PC-9 (cell line): Measurements from ENCODE around the gene SLK. TPM values are rescaled to one million over a fixed set of nuclear protein-coding genes. Genes with fewer than 3 reads are reported as not detected.
A peak's percentile ranks its signal among the peaks of the same experiment; 100 is the strongest.

Experiments
- BruUV-seq: library from RNA; stranded (reverse); fragments of 400-500 nt; replicated peaks from 2 replicates; lab custom pipeline; 2021; lab: Mats Ljungman, UMichigan
- CTCF ChIA-PET: fragments of 300-600 bp; sonication (Branson Sonifier 250); formaldehyde crosslinking; loops from one replicate; lab custom pipeline; 2022; ENCODE audit warnings: antibody characterized with exemption; lab: Charles Lee
- POLR2A ChIA-PET: fragments of 300-600 bp; sonication (Branson Sonifier 250); formaldehyde crosslinking; loops from one replicate; lab custom pipeline; 2022; ENCODE audit warnings: antibody characterized with exemption; ENCODE audit not compliant: unreplicated experiment; lab: Charles Lee
- DNase-seq, 2 experiments: peaks; one replicate each; pipeline versions ENCODE4 v3.0.0 to v3.0.0-alpha.2; 2015 to 2022; ENCODE audit warnings: mixed read lengths in 1 of 2
- H2AFZ ChIP-seq: fragments of 200-600 bp; sonication (generic); 2 replicates; pipeline ENCODE4 v1.8.1; 2017; ENCODE audit warnings: antibody characterized with exemption
- H3F3A ChIP-seq: fragments of 200-600 bp; sonication (generic); 2 replicates; pipeline ENCODE4 v1.8.1; 2017; ENCODE audit warnings: antibody characterized with exemption, mild to moderate bottlenecking, low read depth; ENCODE audit not compliant: insufficient read depth
- H3K27ac ChIP-seq: fragments of 200-600 bp; sonication (generic); 2 replicates; pipeline ENCODE4 v1.6.1; 2016; ENCODE audit warnings: mixed run types
- H3K27me3 ChIP-seq: fragments of 200-600 bp; sonication (generic); 2 replicates; pipeline ENCODE4 v1.6.1; 2016; ENCODE audit warnings: low read depth, mixed run types; ENCODE audit not compliant: insufficient read depth
- H3K36me3 ChIP-seq: fragments of 200-600 bp; sonication (generic); 2 replicates; pipeline ENCODE4 v1.6.1; 2016; ENCODE audit warnings: low read depth, mixed run types
- H3K4me1 ChIP-seq: fragments of 200-600 bp; sonication (generic); replicated peaks from 2 replicates; pipeline ENCODE4 v1.6.1; 2016; ENCODE audit warnings: mixed run types; ENCODE audit not compliant: insufficient read depth
- H3K4me2 ChIP-seq: fragments of 200-600 bp; sonication (generic); 2 replicates; pipeline ENCODE4 v1.6.1; 2017; ENCODE audit warnings: mixed run types
- H3K4me3 ChIP-seq: fragments of 200-600 bp; sonication (generic); 2 replicates; pipeline ENCODE4 v1.6.1; 2016; ENCODE audit warnings: mixed run types
- H3K79me2 ChIP-seq: fragments of 200-600 bp; sonication (generic); 2 replicates; pipeline ENCODE4 v1.6.1; 2017; ENCODE audit warnings: low read depth, mixed run types
- H3K9me2 ChIP-seq: fragments of 200-600 bp; sonication (generic); 2 replicates; pipeline ENCODE4 v1.8.1; 2017; ENCODE audit warnings: mild to moderate bottlenecking; ENCODE audit not compliant: insufficient read depth
- H3K9me3 ChIP-seq: fragments of 200-600 bp; sonication (generic); 2 replicates; pipeline ENCODE4 v1.8.1; 2016; ENCODE audit warnings: low read depth; ENCODE audit not compliant: insufficient read depth
- H4K20me1 ChIP-seq: fragments of 200-600 bp; sonication (generic); 2 replicates; pipeline ENCODE4 v1.8.1; 2017; ENCODE audit not compliant: insufficient read depth
- CTCF ChIP-seq: fragments of 200-600 bp; sonication (generic); conservative IDR thresholded peaks from 2 replicates; pipeline ENCODE4 v1.6.1; 2017; ENCODE audit warnings: mixed run types, antibody characterized with exemption, mild to moderate bottlenecking, moderate library complexity
- EZH2 ChIP-seq: fragments of 200-600 bp; sonication (generic); IDR thresholded peaks from 2 replicates; pipeline ENCODE4 v1.8.0; 2017; ENCODE audit warnings: antibody characterized with exemption, low read depth
- intact Hi-C: fragments of 100-400 bp; cut with micrococcal nuclease; formaldehyde crosslinking; loops from one replicate; pipeline ENCODE4 v1.10.0; 2022; ENCODE audit not compliant: unreplicated experiment
- microRNA-seq: library from miRNA; unstranded; fragments of <30 nt; microRNA quantifications from one replicate; pipeline ENCODE4 v1.2.0, GENCODE V29; 2021; ENCODE audit warnings: borderline number of aligned reads, borderline replicate concordance
- total RNA-seq: library from RNA; stranded (reverse); gene quantifications from 2 replicates; pipeline ENCODE4 v1.2.3, GENCODE V29; 2021

The SLK gene
- total RNA-seq, 1 experiment from 2014 or later = 30.4 TPM

- no peaks in the 10 kb centered on the region for H3K9me3 ChIP-seq
- no peak overlapping the region for H3K4me3 ChIP-seq
- no peaks in the 10 kb centered on the region for H3K79me2 ChIP-seq
- intact Hi-C loops = no loop called here
- H3K27me3 ChIP-seq = no peaks in the 10 kb centered on the region
- TF ChIP-seq EZH2 (no peak), CTCF (no peak)
- ChIA-PET CTCF (no interaction called here), POLR2A (no interaction called here)
- no peaks in the 10 kb centered on the region for H3K4me1 ChIP-seq
- no peak overlapping the region for H2AFZ ChIP-seq
- H3K9me2 ChIP-seq = no peaks in the 10 kb centered on the region
- no peak overlapping the region for H3K4me2 ChIP-seq
- no peak overlapping the region for H3K27ac ChIP-seq
- no TSS peak for BruUV-seq
- DNase-seq = peak in 1 of 2 experiments; percentile 29
- no peaks in the 10 kb centered on the region for H4K20me1 ChIP-seq
- H3K36me3 ChIP-seq = no peaks in the 10 kb centered on the region
- H3F3A ChIP-seq = peaks cover 5% of the 10 kb centered on the region; the same call in 1 of the 2 replicates
Observed at GRCh38 chr10:104077247-104077646, 110.3 kb downstream of the SLK start.

- TF ChIP-seq CTCF = no peak
- no peak for TF ChIP-seq EZH2
- Histone ChIP-seq H3F3A (peaks cover 5% of the 10 kb centered on the region; the same call in 1 of the 2 replicates), H3K4me3 (no peak overlapping the region), H3K9me2 (no peaks in the 10 kb centered on the region), H3K79me2 (no peaks in the 10 kb centered on the region), H4K20me1 (no peaks in the 10 kb centered on the region), H3K36me3 (no peaks in the 10 kb centered on the region), H3K27me3 (no peaks in the 10 kb centered on the region), H3K9me3 (no peaks in the 10 kb centered on the region), H3K4me1 (no peaks in the 10 kb centered on the region), H2AFZ (no peak overlapping the region), H3K27ac (no peak overlapping the region), H3K4me2 (no peak overlapping the region)
- no TSS peak for BruUV-seq
- ChIA-PET POLR2A (no interaction called here), CTCF (no interaction called here)
- intact Hi-C loops = no loop called here
- no peak for DNase-seq
Observed at GRCh38 chr10:104077663-104078151, 110.8 kb downstream of the SLK start.

Small RNA genes lying within 50 kb of the gene (microRNA-seq; reads per million reads assigned to microRNA genes)
- gene MIR936 = not detected

Other genes starting within 250 kb of the SLK start
- gene SH3PXD2A, start 111.6 kb upstream of the SLK start, total RNA-seq = 12.5 and 14.0 TPM in 2 replicates
- gene STN1, start 49.0 kb upstream of the SLK start, total RNA-seq = 20.5 and 25.4 TPM in 2 replicates
- gene COL17A1, start 118.7 kb downstream of the SLK start, total RNA-seq = 31.6 and 41.3 TPM in 2 replicates
- gene SFR1, start 155.0 kb downstream of the SLK start, total RNA-seq = 4.3 TPM in 2 replicates